ENCODE results near the gene AGAP9.
"Not testable (repeated sequence)": the region's sequence is repeated elsewhere in the genome, so short reads cannot be mapped to it uniquely, and the experiment has no call there.

The AGAP9 gene

DNA sequence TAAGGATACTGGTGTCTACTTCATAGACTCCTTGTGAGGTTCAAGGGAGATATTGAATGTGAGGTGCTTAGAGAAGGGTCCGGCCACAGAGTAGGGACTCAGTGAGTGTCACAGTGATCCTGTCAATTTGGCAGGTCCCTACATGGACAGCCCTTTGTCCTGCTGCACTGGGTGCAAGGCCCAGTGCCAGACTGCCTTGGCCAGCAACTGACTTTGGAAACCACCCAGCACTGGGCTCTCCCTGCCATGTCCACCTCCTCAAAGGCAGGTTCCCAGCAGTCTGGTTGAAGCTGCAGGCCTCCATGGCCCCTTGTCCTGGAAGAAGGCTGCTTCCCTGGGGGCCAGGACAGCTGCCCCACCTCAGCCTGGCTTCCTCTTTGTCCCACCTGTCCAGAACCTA, 41.1 kb downstream of the AGAP9 start:
- not testable (repeated sequence) for H3K27ac ChIP-seq (ENCODE audit: low read depth, low read length); H3K36me3 ChIP-seq (ENCODE audit: control insufficient read depth, low read length); H3K79me2 ChIP-seq (ENCODE audit: control insufficient read depth, low read length); H3K9me3 ChIP-seq (ENCODE audit: control insufficient read depth, insufficient read depth, low read length); H3K4me2 ChIP-seq (ENCODE audit: low read length); H3K4me3 ChIP-seq (ENCODE audit: low read length); H3K9me2 ChIP-seq (replicated peaks; ENCODE audit: control insufficient read depth, low read length); H3K27me3 ChIP-seq (ENCODE audit: control insufficient read depth, low read length); H4K20me1 ChIP-seq (ENCODE audit: control insufficient read depth, insufficient read depth, low read depth, low read length); H3F3A ChIP-seq (ENCODE audit: control insufficient read depth, insufficient read depth); H3K4me1 ChIP-seq (ENCODE audit: control insufficient read depth, low read length)

GRCh38 chr10:47481768-47482181, 41.7 kb downstream of the AGAP9 start:
- not testable (repeated sequence) for H3K9me3 ChIP-seq (ENCODE audit: control insufficient read depth, insufficient read depth, low read length); H3K4me3 ChIP-seq (ENCODE audit: low read length); H3K4me2 ChIP-seq (ENCODE audit: low read length); H4K20me1 ChIP-seq (ENCODE audit: control insufficient read depth, insufficient read depth, low read depth, low read length); H3K9me2 ChIP-seq (replicated peaks; ENCODE audit: control insufficient read depth, low read length); H3K36me3 ChIP-seq (ENCODE audit: control insufficient read depth, low read length); H3K27ac ChIP-seq (ENCODE audit: low read depth, low read length); H3K79me2 ChIP-seq (ENCODE audit: control insufficient read depth, low read length); H3F3A ChIP-seq (ENCODE audit: control insufficient read depth, insufficient read depth); H3K4me1 ChIP-seq (ENCODE audit: control insufficient read depth, low read length); H3K27me3 ChIP-seq (ENCODE audit: control insufficient read depth, low read length)

DNA sequence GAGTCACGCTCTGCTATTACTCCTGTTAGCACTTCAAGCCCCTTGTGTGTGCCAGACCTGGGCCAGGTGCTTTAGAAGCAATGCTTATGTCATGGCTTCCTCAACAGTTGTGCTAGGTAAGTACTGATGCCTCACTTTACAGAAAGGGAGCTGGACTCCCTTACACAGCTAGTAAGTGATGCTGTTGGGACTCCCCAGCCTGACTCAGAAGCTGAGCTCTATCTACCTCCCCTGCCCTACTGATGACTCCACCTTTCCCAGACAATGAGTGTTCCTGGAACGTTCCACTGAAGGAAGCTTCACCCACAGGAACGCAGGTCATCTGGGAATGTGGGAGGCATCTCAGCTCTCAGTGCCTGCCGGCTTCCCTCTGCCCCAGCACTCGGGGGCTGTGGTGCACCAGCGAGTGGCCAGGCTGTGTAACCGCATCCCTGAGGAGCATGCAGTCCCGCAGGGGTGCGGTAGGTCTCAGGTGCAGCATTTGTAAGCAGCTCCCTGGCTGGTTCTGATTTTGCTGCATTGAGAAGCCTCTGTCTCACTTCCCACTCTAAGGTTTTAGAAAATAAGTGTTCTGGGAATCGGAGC, 42.2 kb downstream of the AGAP9 start:
- not testable (repeated sequence) for H3K27me3 ChIP-seq (ENCODE audit: control insufficient read depth, low read length); H3K4me3 ChIP-seq (ENCODE audit: low read length); H3K4me1 ChIP-seq (ENCODE audit: control insufficient read depth, low read length); H3K4me2 ChIP-seq (ENCODE audit: low read length); H3K9me3 ChIP-seq (ENCODE audit: control insufficient read depth, insufficient read depth, low read length); H3F3A ChIP-seq (ENCODE audit: control insufficient read depth, insufficient read depth); H3K79me2 ChIP-seq (ENCODE audit: control insufficient read depth, low read length); H3K27ac ChIP-seq (ENCODE audit: low read depth, low read length); H3K9me2 ChIP-seq (replicated peaks; ENCODE audit: control insufficient read depth, low read length); H4K20me1 ChIP-seq (ENCODE audit: control insufficient read depth, insufficient read depth, low read depth, low read length); H3K36me3 ChIP-seq (ENCODE audit: control insufficient read depth, low read length)

DNA sequence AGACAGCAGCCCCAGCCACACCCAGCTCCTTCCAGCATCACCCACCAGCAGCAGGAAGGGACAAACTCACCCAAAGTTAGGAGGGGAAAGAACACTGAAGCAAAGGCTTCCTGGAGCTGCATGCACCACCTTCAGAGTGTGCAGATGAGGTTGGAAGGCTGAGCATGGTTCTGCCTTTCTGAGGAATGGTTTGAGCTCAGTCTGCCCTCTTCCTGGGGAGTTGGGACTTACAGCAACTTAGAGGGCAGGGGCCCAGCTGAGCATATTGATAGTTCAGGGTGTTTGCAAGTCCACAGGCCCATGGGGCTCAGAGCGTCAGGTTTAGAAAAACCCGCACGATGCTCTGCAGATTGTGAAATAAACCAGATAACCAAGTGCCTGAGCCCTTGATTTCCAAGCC, 43.3 kb downstream of the AGAP9 start:
- H3K79me2 ChIP-seq (ENCODE audit: control insufficient read depth, low read length); H3K4me2 ChIP-seq (ENCODE audit: low read length); H3K27me3 ChIP-seq (ENCODE audit: control insufficient read depth, low read length); H3K4me3 ChIP-seq (ENCODE audit: low read length); H4K20me1 ChIP-seq (ENCODE audit: control insufficient read depth, insufficient read depth, low read depth, low read length); H3K9me3 ChIP-seq (ENCODE audit: control insufficient read depth, insufficient read depth, low read length); H3F3A ChIP-seq (ENCODE audit: control insufficient read depth, insufficient read depth); H3K36me3 ChIP-seq (ENCODE audit: control insufficient read depth, low read length); H3K9me2 ChIP-seq (replicated peaks; ENCODE audit: control insufficient read depth, low read length); H3K4me1 ChIP-seq (ENCODE audit: control insufficient read depth, low read length); H3K27ac ChIP-seq (ENCODE audit: low read depth, low read length): not testable (repeated sequence)

DNA sequence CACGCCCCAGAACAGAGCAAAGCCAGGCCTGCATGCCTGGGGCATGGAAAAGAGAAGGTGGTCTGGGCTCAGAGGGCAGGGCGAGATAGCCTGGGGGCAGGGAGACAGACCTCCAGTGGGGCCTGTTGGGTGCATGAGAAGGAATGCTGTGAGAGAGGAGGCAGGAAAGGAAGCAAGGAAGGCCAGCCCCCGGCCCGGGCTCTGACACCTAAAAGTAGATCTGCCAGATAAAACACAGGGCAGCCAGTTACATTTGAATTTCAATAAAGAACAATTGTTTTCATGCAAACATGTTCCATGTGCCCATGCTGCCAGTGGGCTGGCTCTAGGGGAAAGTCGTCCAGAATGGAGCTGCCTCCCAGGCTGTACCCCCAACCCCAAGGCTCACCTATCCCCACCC, 45.3 kb downstream of the AGAP9 start:
- not testable (repeated sequence) for H3K4me2 ChIP-seq (ENCODE audit: low read length); H3K9me3 ChIP-seq (ENCODE audit: control insufficient read depth, insufficient read depth, low read length); H3F3A ChIP-seq (ENCODE audit: control insufficient read depth, insufficient read depth); H3K9me2 ChIP-seq (replicated peaks; ENCODE audit: control insufficient read depth, low read length); H3K27ac ChIP-seq (ENCODE audit: low read depth, low read length); H3K27me3 ChIP-seq (ENCODE audit: control insufficient read depth, low read length); H4K20me1 ChIP-seq (ENCODE audit: control insufficient read depth, insufficient read depth, low read depth, low read length); H3K79me2 ChIP-seq (ENCODE audit: control insufficient read depth, low read length); H3K4me1 ChIP-seq (ENCODE audit: control insufficient read depth, low read length); H3K36me3 ChIP-seq (ENCODE audit: control insufficient read depth, low read length); H3K4me3 ChIP-seq (ENCODE audit: low read length)

DNA sequence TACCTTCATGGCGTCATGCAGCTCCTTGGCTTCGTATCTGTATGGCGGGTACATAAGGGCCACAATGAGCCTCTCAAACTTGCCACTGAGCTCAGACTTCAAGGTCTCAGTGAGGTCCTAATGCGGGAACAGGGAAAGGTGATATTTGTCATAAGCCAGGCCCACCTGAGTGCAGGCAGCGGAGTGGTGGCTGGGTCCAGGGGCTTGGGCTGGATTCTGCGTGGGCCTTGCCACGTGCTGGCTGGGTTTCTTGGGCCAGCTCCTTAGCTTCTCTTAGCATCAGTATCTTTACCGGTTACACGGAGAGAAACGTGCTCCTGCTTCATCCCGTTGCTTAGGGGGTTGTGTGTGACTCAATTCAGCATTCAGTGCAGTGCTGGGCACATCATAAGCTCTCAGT, 46.4 kb downstream of the AGAP9 start:
- not testable (repeated sequence) for H4K20me1 ChIP-seq (ENCODE audit: control insufficient read depth, insufficient read depth, low read depth, low read length); H3K79me2 ChIP-seq (ENCODE audit: control insufficient read depth, low read length); H3K9me2 ChIP-seq (replicated peaks; ENCODE audit: control insufficient read depth, low read length); H3K4me2 ChIP-seq (ENCODE audit: low read length); H3K27ac ChIP-seq (ENCODE audit: low read depth, low read length); H3K4me1 ChIP-seq (ENCODE audit: control insufficient read depth, low read length); H3K27me3 ChIP-seq (ENCODE audit: control insufficient read depth, low read length); H3K4me3 ChIP-seq (ENCODE audit: low read length); H3F3A ChIP-seq (ENCODE audit: control insufficient read depth, insufficient read depth); H3K9me3 ChIP-seq (ENCODE audit: control insufficient read depth, insufficient read depth, low read length); H3K36me3 ChIP-seq (ENCODE audit: control insufficient read depth, low read length)

DNA sequence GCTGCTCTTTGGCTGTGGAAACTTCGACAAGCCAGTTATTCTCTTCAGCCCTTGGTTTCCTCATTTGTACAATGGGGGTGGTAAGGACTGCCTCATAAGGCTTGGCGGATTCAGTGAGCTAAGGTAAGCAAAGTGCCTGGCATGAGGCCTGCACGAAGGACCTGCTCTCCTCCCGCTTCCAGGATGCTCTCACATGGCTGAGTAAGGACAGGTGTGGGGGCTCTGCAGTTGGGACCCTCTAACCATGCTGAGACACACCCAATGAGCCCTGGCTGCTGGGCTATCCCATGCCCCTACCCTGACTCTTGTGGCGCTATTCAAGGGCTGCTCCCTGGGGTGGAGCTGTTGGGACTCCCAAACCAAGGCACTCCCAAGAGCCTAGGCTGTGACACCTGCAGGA, 48.3 kb downstream of the AGAP9 start:
- H3K4me2 ChIP-seq (ENCODE audit: low read length); H3K9me3 ChIP-seq (ENCODE audit: control insufficient read depth, insufficient read depth, low read length); H3K27ac ChIP-seq (ENCODE audit: low read depth, low read length); H3K36me3 ChIP-seq (ENCODE audit: control insufficient read depth, low read length); H3K4me1 ChIP-seq (ENCODE audit: control insufficient read depth, low read length); H3K79me2 ChIP-seq (ENCODE audit: control insufficient read depth, low read length); H3K4me3 ChIP-seq (ENCODE audit: low read length); H4K20me1 ChIP-seq (ENCODE audit: control insufficient read depth, insufficient read depth, low read depth, low read length); H3K9me2 ChIP-seq (replicated peaks; ENCODE audit: control insufficient read depth, low read length); H3F3A ChIP-seq (ENCODE audit: control insufficient read depth, insufficient read depth); H3K27me3 ChIP-seq (ENCODE audit: control insufficient read depth, low read length): not testable (repeated sequence)

DNA sequence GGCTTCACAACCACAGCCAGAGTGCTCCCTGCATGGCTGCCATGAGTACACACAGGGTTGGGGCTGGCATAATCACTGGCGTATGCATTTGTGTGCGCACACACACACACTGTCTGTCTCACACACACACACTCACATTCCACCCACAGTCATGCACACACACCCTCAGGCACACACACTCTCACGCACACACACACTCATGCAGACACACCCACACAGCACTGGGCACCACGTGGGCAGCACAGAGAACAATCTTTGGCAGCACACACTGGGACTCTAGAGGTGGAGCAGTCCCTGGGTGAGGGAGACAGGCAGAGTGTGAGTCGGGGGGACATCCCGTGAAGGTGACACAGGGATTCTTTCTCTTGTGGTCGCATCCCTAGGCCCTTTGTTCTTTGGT, 49.9 kb downstream of the AGAP9 start:
- not testable (repeated sequence) for H3K4me2 ChIP-seq (ENCODE audit: low read length)

More for the DNA sequence above, 49.9 kb downstream of the AGAP9 start:
- not testable (repeated sequence) for H3K27ac ChIP-seq (ENCODE audit: low read depth, low read length); H3K79me2 ChIP-seq (ENCODE audit: control insufficient read depth, low read length); H3K4me3 ChIP-seq (ENCODE audit: low read length); H3K4me1 ChIP-seq (ENCODE audit: control insufficient read depth, low read length); H4K20me1 ChIP-seq (ENCODE audit: control insufficient read depth, insufficient read depth, low read depth, low read length); H3K27me3 ChIP-seq (ENCODE audit: control insufficient read depth, low read length); H3K36me3 ChIP-seq (ENCODE audit: control insufficient read depth, low read length); H3K9me3 ChIP-seq (ENCODE audit: control insufficient read depth, insufficient read depth, low read length); H3K9me2 ChIP-seq (replicated peaks; ENCODE audit: control insufficient read depth, low read length); H3F3A ChIP-seq (ENCODE audit: control insufficient read depth, insufficient read depth)

Measured in DOHH2 (cell line).